Measurements from ENCODE around the gene WDFY4.

WDFY4 gene

GRCh38 chr10:49008505-49009198, 324.0 kb downstream of the WDFY4 start:
- no peaks in the 10 kb centered on the region for H3K36me3 ChIP-seq (ENCODE audit: low read length)
- TF ChIP-seq EZH2phosphoT487 (conservative IDR thresholded peaks at IDR 0.05; ENCODE audit: low read length) (no peak), CTCF (IDR thresholded peaks at IDR 0.05; ENCODE audit: insufficient read depth, low read length, poor library complexity, severe bottlenecking) (no peak)

GRCh38 chr10:49009199-49009979, 324.7 kb downstream of the WDFY4 start:
- no peak for TF ChIP-seq EZH2phosphoT487 (conservative IDR thresholded peaks at IDR 0.05; ENCODE audit: low read length)
- no peak for TF ChIP-seq CTCF (IDR thresholded peaks at IDR 0.05; ENCODE audit: insufficient read depth, low read length, poor library complexity, severe bottlenecking)
- no peak overlapping the region for H3K4me2 ChIP-seq (ENCODE audit: low read depth, low read length, poor library complexity, severe bottlenecking)
- H3K36me3 ChIP-seq (ENCODE audit: low read length) = no peaks in the 10 kb centered on the region

More at GRCh38 chr10:49008505-49009198, 324.0 kb downstream of the WDFY4 start:
- Histone ChIP-seq H4K20me1 (ENCODE audit: low read depth, low read length) (no peaks in the 10 kb centered on the region), H3K4me2 (ENCODE audit: low read depth, low read length, poor library complexity, severe bottlenecking) (no peak overlapping the region), H3K4me3 (ENCODE audit: insufficient read depth, low read length, poor library complexity, severe bottlenecking) (no peak overlapping the region), H3K9me3 (ENCODE audit: insufficient read depth, low read length) (no peaks in the 10 kb centered on the region), H3K9ac (ENCODE audit: low read length) (no peak overlapping the region), H3F3A (ENCODE audit: insufficient read depth) (no peaks in the 10 kb centered on the region), H3K27me3 (ENCODE audit: low read length) (no peaks in the 10 kb centered on the region), H3K79me2 (ENCODE audit: insufficient read depth, low read length) (no peaks in the 10 kb centered on the region), H3K9me2 (replicated peaks; ENCODE audit: insufficient read depth, low read length) (no peaks in the 10 kb centered on the region), H3K27ac (ENCODE audit: low read depth, low read length) (no peak overlapping the region), H2AFZ (ENCODE audit: low read depth, low read length, severe bottlenecking) (no peak overlapping the region)

GRCh38 chr10:49010295-49010694, 325.6 kb downstream of the WDFY4 start:
- no peak overlapping the region for H3K4me2 ChIP-seq (ENCODE audit: low read depth, low read length, poor library complexity, severe bottlenecking)
- H3F3A ChIP-seq (ENCODE audit: insufficient read depth) = no peaks in the 10 kb centered on the region
- H3K9me3 ChIP-seq (ENCODE audit: insufficient read depth, low read length) = no peaks in the 10 kb centered on the region
- H4K20me1 ChIP-seq (ENCODE audit: low read depth, low read length) = no peaks in the 10 kb centered on the region
- no peak overlapping the region for H3K27ac ChIP-seq (ENCODE audit: low read depth, low read length)
- no peaks in the 10 kb centered on the region for H3K79me2 ChIP-seq (ENCODE audit: insufficient read depth, low read length)
- H2AFZ ChIP-seq (ENCODE audit: low read depth, low read length, severe bottlenecking) = no peak overlapping the region
- TF ChIP-seq EZH2phosphoT487 (conservative IDR thresholded peaks at IDR 0.05; ENCODE audit: low read length) = no peak
- TF ChIP-seq CTCF (IDR thresholded peaks at IDR 0.05; ENCODE audit: insufficient read depth, low read length, poor library complexity, severe bottlenecking) = no peak
- H3K27me3 ChIP-seq (ENCODE audit: low read length) = no peaks in the 10 kb centered on the region
- no peaks in the 10 kb centered on the region for H3K9me2 ChIP-seq (replicated peaks; ENCODE audit: insufficient read depth, low read length)
- no peak overlapping the region for H3K4me3 ChIP-seq (ENCODE audit: insufficient read depth, low read length, poor library complexity, severe bottlenecking)
- H3K9ac ChIP-seq (ENCODE audit: low read length) = no peak overlapping the region
- H3K36me3 ChIP-seq (ENCODE audit: low read length) = no peaks in the 10 kb centered on the region

More at GRCh38 chr10:49009199-49009979, 324.7 kb downstream of the WDFY4 start:
- H3K79me2 ChIP-seq (ENCODE audit: insufficient read depth, low read length) = no peaks in the 10 kb centered on the region
- no peak overlapping the region for H3K9ac ChIP-seq (ENCODE audit: low read length)
- H3K4me3 ChIP-seq (ENCODE audit: insufficient read depth, low read length, poor library complexity, severe bottlenecking) = no peak overlapping the region
- no peak overlapping the region for H3K27ac ChIP-seq (ENCODE audit: low read depth, low read length)
- no peaks in the 10 kb centered on the region for H4K20me1 ChIP-seq (ENCODE audit: low read depth, low read length)
- no peak overlapping the region for H2AFZ ChIP-seq (ENCODE audit: low read depth, low read length, severe bottlenecking)
- no peaks in the 10 kb centered on the region for H3F3A ChIP-seq (ENCODE audit: insufficient read depth)
- H3K9me3 ChIP-seq (ENCODE audit: insufficient read depth, low read length) = no peaks in the 10 kb centered on the region
- H3K27me3 ChIP-seq (ENCODE audit: low read length) = no peaks in the 10 kb centered on the region
- no peaks in the 10 kb centered on the region for H3K9me2 ChIP-seq (replicated peaks; ENCODE audit: insufficient read depth, low read length)
